Suppressor macrophage (primary cell): Measurements from ENCODE around the gene OSBPL2.

Experiments used
- DNase-seq, 4 experiments: peaks; one replicate each; pipeline ENCODE4 v3.0.0-alpha.2; 2020 to 2022

Gene OSBPL2

DNA sequence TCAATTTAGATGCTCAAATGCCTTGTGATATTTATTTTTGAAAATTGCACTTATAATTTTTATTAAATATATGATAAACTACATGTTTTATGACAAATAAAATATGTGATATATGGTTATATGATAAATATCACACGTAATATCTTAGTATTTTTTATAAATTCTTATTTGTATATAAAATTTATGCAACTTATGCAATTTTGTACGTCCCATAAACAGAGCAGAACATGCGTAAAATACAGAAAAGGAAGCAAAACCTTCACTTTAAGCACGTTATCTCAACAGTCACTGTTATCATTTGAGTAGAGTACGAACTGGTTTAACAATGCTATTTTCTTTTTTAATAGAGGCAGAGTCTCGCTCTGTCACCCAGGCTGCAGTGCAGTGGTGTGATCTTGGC, 48.8 kb downstream of the OSBPL2 start:
- DNase-seq = no peak

GRCh38 chr20:62287759-62288534, 49.6 kb downstream of the OSBPL2 start:
- DNase-seq = no peak

- no peak for DNase-seq
Observed at GRCh38 chr20:62288535-62289105, 50.3 kb downstream of the OSBPL2 start.

- no peak for DNase-seq
Observed at GRCh38 chr20:62289131-62289530, 50.8 kb downstream of the OSBPL2 start.

- no peak for DNase-seq
Observed at GRCh38 chr20:62289898-62290297, 51.6 kb downstream of the OSBPL2 start.

- DNase-seq = no peak
Observed at GRCh38 chr20:62291251-62292066, 53.1 kb downstream of the OSBPL2 start.

DNA sequence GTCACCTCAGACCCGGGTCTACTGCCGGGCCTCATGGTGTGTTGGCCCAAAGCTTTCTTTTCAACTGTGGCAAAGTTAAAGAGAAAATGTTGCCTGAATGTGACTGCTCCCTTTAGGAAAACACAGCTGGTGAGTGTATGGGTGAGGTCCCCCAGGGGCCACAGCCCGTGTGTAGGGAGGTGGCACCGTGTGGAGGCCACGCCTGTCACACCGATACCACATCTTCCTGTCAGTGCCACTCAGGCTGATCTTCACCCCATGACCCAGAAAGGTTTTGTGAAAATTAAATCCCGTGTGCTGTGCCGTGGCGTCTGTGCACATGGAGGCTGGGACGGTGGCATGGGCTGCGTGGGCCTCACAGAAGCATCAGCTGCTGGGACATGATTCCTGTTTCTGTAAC, 53.8 kb downstream of the OSBPL2 start:
- DNase-seq = no peak

DNA sequence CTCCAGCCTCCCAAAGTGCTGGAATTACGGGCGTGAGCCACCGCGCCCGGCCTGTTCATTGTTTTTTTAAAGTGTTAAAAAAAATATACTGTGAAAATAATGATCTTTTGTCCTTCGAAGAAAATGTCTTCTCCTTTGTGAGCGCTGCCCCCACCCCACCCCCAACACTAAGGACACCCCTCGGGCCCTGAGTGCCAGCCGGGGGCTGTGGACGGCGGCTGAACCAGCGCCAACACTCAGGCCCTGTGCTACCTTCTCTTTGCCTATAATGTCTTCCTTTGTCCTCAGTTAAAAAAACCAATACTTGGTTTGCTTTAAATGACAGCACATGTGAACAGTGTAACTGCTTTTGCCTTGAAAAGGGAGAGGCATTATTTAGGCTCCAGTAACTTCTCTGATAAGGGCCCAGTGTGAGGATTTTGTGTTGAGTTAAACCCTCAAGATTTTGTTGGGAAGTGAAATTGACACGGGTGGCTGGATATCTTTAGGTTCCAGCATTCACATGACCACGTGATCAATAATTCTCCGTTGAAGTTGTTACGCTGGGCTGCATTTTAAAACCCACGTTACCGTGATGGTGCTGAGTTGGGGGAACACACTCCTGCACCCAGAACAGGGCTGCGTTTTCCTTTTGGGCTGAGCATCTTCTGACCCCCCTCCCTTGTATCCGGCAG, 54.9 kb downstream of the OSBPL2 start:
- no peak for DNase-seq

DNA sequence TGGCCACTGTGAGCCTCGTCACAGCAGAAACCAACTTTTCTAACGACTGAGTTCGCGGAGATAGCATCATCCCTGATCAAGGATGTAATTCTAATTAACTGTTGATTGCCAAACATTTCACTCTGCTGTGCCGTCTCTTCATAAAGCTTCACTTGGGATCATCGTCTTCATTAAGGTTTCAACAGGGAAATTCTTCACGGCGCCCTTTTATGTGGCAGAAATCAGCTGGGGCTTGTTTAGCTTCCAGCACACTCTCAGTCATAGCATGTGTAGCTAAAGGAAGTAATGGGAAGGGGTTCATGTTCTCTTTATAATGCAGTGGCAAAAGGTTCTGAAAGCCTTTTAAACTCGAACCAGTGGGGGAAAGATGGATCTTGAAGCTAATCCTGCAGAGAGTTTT, 55.6 kb downstream of the OSBPL2 start:
- DNase-seq = no peak

- no peak for DNase-seq
Observed at GRCh38 chr20:62294516-62294915, 56.2 kb downstream of the OSBPL2 start.

GRCh38 chr20:62296724-62297448, 58.6 kb downstream of the OSBPL2 start:
- no peak for DNase-seq

DNA sequence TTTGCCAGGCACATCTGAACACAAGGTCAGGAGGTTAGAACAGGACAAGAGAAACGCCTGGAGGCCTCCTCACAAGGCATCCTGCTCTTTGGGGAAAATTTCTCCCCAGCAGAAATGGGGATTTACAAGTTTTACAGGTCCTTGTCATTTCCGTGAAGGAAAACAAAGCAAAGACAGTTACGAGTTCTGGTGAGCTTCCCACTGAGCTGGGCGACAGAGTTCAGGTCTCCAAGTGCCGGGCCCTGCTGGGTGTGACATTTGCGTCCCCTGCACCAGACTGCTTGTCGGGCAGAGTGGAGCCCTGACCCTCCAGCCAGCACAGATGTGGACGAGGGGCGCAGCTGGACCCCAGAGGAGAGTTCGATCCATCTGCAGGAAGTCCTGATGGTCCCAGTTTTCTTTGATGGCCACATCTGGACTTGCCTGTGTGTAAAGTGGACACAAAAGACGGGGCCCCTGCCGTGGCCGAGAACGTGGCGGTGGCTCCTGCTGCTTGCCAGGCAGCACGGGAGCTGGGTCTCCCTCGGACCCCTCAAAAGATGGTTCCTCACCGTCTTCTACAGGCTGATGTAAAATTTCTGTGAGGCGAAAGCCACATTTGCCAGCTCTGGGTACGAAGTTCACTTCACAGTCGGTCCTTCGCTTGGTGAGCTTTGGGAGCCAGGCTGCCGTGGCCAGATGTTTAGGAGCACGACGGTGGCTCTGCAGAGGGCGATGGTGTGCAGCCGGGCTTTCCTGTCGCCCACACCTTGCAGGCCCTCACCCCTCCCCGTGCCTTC, 59.3 kb downstream of the OSBPL2 start:
- no peak for DNase-seq

- DNase-seq = no peak
Observed at GRCh38 chr20:62298577-62299249, 60.4 kb downstream of the OSBPL2 start.

DNA sequence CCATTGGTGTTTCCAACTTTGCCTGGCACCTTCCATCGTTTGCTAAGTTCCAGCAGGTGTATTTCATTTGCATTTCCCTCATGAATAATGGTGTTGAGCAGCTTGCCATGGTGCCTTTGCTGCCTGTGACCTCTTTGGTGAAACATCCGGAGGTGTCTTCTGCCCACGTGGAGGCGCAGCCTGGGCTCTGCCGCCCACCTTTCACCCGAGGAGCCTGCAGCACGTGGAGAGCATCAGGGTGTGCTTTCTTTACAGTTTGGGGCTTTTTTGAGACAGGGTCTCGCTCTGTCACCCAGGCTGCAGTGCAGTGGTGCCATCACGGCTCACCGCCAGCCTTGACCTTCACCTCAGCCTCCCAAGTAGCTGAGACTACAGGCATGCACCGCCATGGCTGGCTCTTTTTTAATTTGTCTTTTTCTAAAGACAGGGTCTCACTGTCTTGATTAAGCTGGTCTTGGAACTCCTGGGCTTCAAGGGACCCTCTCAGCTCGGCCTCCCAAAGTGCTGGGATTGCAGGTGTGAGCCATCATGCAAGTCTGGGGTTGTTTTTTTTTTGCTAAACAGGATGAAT, 61.4 kb downstream of the OSBPL2 start:
- DNase-seq = no peak

- no peak for DNase-seq
Observed at GRCh38 chr20:62300319-62300718, 62.0 kb downstream of the OSBPL2 start.

DNA sequence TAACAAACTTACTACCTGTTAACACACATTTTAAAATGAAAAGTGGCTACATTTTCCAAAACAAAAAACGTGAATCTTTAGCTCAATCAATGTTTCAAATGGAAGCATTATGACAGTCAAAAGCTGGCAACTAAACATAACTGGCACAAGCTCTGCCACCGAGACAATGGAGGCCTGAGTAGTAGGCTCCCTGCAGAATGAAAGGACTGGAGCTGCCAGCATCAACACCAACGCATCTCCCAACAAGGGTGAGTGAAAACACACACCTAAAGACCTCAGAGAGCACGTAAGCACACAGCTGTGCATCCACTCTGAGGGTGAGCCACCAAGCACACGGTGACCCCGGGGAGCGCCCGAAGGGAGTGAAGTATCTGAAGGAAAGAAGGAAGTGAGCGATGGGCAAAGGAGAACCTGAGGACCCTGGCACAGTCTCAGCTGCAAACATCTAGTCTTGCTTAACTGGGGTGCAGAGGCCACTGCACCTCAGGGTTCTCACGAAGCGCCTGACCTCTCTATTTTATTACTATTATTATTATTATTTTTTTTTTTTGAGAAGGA, 62.9 kb downstream of the OSBPL2 start:
- DNase-seq = no peak

DNA sequence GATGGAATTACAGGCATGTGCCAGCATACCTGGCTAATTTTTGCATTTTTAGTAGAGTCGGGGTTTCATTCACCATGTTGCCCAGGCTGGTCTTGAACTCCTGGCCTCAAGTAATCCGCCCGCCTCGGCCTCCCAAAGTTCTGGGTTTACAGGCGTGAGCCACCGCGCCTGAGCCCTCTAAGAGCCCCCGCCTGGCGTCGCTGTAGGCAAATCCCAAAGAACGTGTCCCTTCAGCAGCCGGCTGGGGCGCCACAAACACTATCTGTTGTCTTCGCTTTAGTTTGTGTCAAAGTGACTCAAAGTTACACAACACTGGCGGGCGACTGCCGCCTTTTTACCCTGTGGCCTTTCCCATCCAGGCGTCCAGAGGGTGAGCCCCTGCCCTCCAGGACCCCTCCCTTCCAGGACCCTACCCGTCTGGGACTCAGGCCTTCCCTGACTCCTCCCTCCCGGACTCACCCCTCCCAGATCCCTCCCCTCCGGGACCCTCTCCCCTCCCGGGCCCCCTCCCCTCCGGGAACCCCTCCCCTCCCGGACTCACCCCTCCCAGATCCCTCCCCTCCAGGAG, 63.5 kb downstream of the OSBPL2 start:
- DNase-seq = peak; percentile 97 to 98 (median 98)

DNA sequence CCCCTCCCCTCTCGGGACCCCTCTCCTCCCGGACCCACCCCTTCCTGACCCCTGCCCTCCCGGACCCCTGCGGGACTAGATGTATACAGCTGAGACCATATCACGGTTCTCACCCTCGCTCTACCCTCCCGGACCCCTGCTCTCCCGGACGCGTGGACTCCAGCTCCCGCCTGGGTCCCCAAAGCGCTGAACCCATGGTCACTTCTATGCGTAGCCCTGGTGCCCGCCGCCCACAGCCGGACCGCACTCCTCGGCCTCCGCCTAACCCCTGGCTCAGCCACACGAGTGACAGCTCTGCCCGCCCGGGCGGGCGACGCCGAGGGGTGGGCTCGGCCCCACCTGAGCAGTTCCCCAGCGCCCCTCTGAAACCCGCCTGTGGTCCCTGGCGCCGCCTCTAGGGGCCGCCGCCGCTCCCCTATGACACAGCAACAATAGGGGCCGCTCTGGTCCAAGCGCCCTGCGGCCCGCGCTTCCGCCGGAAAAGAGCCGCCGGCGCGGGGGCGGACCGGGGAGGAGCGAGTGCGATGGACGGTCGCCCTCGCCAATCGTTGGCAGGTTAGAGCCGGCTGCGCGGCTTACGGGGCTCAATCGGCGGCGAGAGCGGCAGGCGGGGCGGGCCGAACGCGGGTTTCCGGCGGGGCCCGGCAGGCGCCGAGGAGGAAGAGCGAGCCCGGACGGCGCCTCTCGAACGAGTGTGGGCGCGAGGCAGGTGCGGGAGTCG, 64.2 kb downstream of the OSBPL2 start, which contains the start of gene ADRM1:
ADRM1 (plus strand) TSS at position 657 of the 721 bp plus-strand sequence. CDS start 572 bp downstream, outside the sequence.
- peak; percentile 99 to 100 (median 100) for DNase-seq

- no peak for DNase-seq
Observed at GRCh38 chr20:62303062-62303339, 64.7 kb downstream of the OSBPL2 start.
